Peyer's patch (tissue), 4 donors: ENCODE data around the gene DCHS2.

ENCODE experiments used
- CTCF ChIP-seq, 6 experiments: fragments of 450-650 bp in 4 of 6; fragments of 200-600 bp in 2 of 6; sonication (generic) in 1 of 6; IDR thresholded peaks; one replicate each; pipeline ENCODE4 v1.5.1; 2017 to 2019; ENCODE audit warnings: antibody characterized with exemption in 6 of 6, mild to moderate bottlenecking in 3 of 6, moderate library complexity in 1 of 6
- POLR2A ChIP-seq, 2 donors: fragments of 450-650 bp; IDR thresholded peaks; one replicate each; pipeline ENCODE4 v1.5.1; 2017; ENCODE audit warnings: antibody characterized with exemption in 2 of 2, mild to moderate bottlenecking in 2 of 2, moderate library complexity in 2 of 2

- no peak for TF ChIP-seq POLR2A (IDR thresholded peaks at IDR 0.05)
- no peak for TF ChIP-seq CTCF (IDR thresholded peaks at IDR 0.05)
Measured at GRCh38 chr4:154429176-154429575, 62.4 kb downstream of the DCHS2 start.
